ENCODE results near the gene PARN.

PARN gene

GRCh38 chr16:14500791-14501190, 129.3 kb downstream of the PARN start:
- DNase-seq (ENCODE audit: low read depth): no peak
- no peak for TF ChIP-seq CTCF (IDR thresholded peaks at IDR 0.05; ENCODE audit: low read depth, low read length)
- TF ChIP-seq MYC (IDR thresholded peaks at IDR 0.05; ENCODE audit: low read depth, low read length): no peak
- TF ChIP-seq POLR2A (IDR thresholded peaks at IDR 0.05; ENCODE audit: extremely low read depth, insufficient read length): no peak
- TF ChIP-seq MAX (IDR thresholded peaks at IDR 0.05; ENCODE audit: low read depth, low read length): no peak
- no peak overlapping the region for H3K4me3 ChIP-seq (ENCODE audit: low read depth, low read length)

DNA sequence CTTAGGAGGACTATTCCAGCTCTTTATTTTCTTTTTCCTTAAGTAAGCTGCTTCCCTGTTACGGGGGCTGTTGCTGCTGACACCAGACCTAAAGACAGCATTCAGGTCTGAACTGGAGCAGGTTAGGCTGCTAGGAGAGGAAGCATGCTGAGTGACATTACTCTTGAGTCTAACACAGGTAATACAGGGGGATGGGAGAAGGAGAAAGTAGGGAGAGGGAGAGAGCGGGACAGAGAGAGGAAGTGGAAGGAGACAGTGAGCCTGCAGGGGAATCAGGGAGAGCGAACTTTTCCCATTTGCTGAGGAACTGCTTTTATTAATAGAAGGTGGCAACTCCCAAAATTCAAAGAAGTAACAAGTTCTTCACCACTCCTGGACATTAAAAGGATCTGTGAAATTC, 130.9 kb downstream of the PARN start:
- DNase-seq (ENCODE audit: low read depth): no peak
- H3K4me3 ChIP-seq (ENCODE audit: low read depth, low read length): no peak overlapping the region
- TF ChIP-seq MAX (IDR thresholded peaks at IDR 0.05; ENCODE audit: low read depth, low read length) (no peak), POLR2A (IDR thresholded peaks at IDR 0.05; ENCODE audit: extremely low read depth, insufficient read length) (no peak), MYC (IDR thresholded peaks at IDR 0.05; ENCODE audit: low read depth, low read length) (no peak), CTCF (IDR thresholded peaks at IDR 0.05; ENCODE audit: low read depth, low read length) (no peak)

- TF ChIP-seq POLR2A (IDR thresholded peaks at IDR 0.05; ENCODE audit: extremely low read depth, insufficient read length): no peak
- no peak for TF ChIP-seq CTCF (IDR thresholded peaks at IDR 0.05; ENCODE audit: low read depth, low read length)
- no peak for TF ChIP-seq MYC (IDR thresholded peaks at IDR 0.05; ENCODE audit: low read depth, low read length)
- no peak for TF ChIP-seq MAX (IDR thresholded peaks at IDR 0.05; ENCODE audit: low read depth, low read length)
- DNase-seq (ENCODE audit: low read depth): no peak
- no peak overlapping the region for H3K4me3 ChIP-seq (ENCODE audit: low read depth, low read length)
Observed at GRCh38 chr16:14497245-14498082, 132.6 kb downstream of the PARN start.

GRCh38 chr16:14496786-14497185, 133.3 kb downstream of the PARN start:
- TF ChIP-seq CTCF (IDR thresholded peaks at IDR 0.05; ENCODE audit: low read depth, low read length) (no peak), MYC (IDR thresholded peaks at IDR 0.05; ENCODE audit: low read depth, low read length) (no peak), MAX (IDR thresholded peaks at IDR 0.05; ENCODE audit: low read depth, low read length) (no peak), POLR2A (IDR thresholded peaks at IDR 0.05; ENCODE audit: extremely low read depth, insufficient read length) (no peak)
- H3K4me3 ChIP-seq (ENCODE audit: low read depth, low read length): no peak overlapping the region
- DNase-seq (ENCODE audit: low read depth): no peak

DNA sequence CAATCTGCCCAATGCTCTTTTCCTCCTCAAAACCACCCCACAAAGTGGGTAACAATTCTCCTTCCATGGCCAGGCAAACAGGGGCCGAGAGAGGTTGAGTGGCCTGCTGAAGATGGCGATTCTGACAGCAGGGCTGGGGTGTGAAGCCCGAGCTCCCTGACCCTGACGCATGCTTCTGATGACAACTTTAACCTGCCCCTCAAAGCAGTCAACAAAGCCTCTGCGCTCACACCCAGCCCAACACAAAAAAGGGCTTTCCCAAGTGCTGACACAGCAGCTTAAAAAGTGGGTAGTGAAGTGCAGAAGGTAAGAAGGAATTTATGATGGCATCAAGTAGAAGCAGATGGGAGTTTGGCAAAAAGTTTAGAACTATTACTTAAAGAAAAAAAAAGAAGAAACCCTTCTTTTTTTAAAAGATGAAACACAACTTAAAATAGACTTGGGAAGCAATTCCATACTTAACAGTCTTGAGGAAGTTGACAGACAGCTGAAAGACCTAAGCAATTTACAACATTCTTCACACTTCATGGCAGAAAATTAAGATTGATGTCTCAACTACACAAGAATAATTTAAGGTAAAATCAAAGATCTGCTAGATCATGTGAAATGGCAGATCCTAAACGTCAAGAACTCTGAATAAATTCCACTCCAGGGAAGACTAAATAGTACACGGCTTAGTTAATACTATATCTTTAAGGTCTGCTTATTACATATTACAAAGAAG, 133.9 kb downstream of the PARN start:
- no peak for TF ChIP-seq POLR2A (IDR thresholded peaks at IDR 0.05; ENCODE audit: extremely low read depth, insufficient read length)
- TF ChIP-seq MAX (IDR thresholded peaks at IDR 0.05; ENCODE audit: low read depth, low read length): no peak
- TF ChIP-seq MYC (IDR thresholded peaks at IDR 0.05; ENCODE audit: low read depth, low read length): no peak
- no peak for TF ChIP-seq CTCF (IDR thresholded peaks at IDR 0.05; ENCODE audit: low read depth, low read length)
- no peak overlapping the region for H3K4me3 ChIP-seq (ENCODE audit: low read depth, low read length)
- DNase-seq (ENCODE audit: low read depth): no peak
